Stimulated activated naive CD4-positive, alpha-beta T cell (primary cell): ENCODE data around the gene OLFM1.
"Not testable (repeated sequence)": the region's sequence is repeated elsewhere in the genome, so short reads cannot be mapped to it uniquely, and the experiment has no call there.

Experiments used
- DNase-seq, 6 experiments: peaks; one replicate each; lab custom pipeline; 2025; lab: John Stamatoyannopoulos, UW

Gene OLFM1

DNA sequence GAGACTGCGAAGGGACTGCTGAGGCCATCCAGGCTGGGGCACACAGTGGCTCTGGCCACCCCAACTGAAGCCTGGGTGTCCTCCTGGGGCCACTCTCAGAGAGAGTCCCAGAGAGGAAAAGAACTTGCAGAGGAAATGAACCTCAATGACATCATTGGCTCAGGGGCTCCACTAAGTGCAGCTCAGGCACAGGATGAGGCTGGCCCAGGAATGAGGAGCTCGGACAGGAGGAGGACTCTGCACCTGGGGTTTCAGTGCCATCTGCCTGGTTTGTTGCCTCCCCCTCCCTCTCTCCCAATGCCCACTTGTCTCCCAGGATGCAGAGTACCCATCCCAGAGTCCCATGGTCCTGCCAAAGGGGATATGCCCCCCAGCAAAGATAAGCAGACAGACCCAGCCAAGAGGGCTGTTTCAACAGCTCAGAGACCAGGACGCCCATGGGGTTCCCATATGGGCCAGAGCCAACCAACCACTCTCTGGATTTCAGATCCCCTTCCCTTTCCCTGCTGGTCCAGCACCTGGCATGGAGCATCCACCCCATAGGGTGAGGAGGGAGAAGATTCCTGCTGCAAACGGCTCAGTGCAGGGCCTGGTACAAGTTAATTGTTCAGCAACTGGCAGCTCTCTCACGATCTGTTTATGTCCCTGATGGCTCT is 26.9 kb upstream of the OLFM1 start:
- no peak for DNase-seq

GRCh38 chr9:135061441-135061840 is 26.0 kb upstream of the OLFM1 start:
- no peak for DNase-seq

- no peak for DNase-seq
Observed at GRCh38 chr9:135062254-135062653, 25.2 kb upstream of the OLFM1 start.

- DNase-seq = not testable (repeated sequence)
Observed at GRCh38 chr9:135063466-135063865, 24.0 kb upstream of the OLFM1 start.

GRCh38 chr9:135063888-135064287 is 23.6 kb upstream of the OLFM1 start:
- not testable (repeated sequence) for DNase-seq

GRCh38 chr9:135065151-135065550 is 22.3 kb upstream of the OLFM1 start:
- DNase-seq = no peak

- DNase-seq = no peak
Observed at GRCh38 chr9:135065804-135066203, 21.7 kb upstream of the OLFM1 start.

DNA sequence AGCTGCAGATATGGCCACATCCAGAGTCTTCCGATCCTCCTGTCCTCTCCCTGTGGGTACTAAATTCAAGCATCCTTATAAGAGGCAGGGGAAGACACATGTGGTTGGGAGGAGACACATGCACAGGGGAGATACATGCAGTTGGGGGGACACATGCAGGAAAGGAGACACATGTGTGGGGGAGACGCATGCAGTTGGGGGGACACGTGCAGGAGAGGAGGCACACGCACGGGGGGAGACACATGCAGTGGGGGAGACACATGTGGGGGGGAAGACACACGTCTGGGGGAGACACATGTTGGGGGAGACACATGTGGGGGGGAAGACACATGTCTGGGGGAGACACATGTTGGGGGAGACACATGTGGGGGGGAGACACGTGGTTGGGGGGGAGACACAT is 21.2 kb upstream of the OLFM1 start:
- no peak for DNase-seq

DNA sequence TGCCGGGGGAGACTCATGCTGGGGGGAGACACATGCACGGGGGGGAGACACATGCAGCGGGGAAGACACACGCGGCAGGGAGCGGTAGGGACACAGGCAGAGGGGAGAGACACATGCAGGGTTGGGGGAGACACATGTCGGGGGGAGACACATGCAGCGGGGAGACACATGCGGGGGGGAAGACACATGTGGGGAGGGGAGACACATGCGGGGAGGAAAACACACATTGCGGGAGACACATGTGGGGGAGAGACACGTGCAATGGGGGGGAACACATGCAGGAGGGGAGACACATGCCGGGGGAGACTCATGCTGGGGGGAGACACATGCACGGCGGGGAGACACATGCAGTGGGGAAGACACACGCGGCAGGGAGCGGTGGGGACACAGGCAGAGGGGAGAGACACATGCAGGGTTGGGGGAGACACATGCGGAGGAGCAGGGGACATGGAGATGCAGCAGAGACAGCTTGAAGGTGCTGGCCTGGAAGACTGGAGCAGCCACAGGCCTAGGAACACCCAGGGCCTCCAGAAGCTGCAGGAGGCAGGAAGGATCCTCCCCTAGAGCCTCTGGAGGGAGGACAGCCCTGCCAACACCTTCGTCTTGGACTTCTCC is 20.3 kb upstream of the OLFM1 start:
- no peak for DNase-seq

- DNase-seq = no peak
Observed at GRCh38 chr9:135068776-135069415, 18.6 kb upstream of the OLFM1 start.

- DNase-seq = no peak
Observed at GRCh38 chr9:135069558-135070197, 17.8 kb upstream of the OLFM1 start.

DNA sequence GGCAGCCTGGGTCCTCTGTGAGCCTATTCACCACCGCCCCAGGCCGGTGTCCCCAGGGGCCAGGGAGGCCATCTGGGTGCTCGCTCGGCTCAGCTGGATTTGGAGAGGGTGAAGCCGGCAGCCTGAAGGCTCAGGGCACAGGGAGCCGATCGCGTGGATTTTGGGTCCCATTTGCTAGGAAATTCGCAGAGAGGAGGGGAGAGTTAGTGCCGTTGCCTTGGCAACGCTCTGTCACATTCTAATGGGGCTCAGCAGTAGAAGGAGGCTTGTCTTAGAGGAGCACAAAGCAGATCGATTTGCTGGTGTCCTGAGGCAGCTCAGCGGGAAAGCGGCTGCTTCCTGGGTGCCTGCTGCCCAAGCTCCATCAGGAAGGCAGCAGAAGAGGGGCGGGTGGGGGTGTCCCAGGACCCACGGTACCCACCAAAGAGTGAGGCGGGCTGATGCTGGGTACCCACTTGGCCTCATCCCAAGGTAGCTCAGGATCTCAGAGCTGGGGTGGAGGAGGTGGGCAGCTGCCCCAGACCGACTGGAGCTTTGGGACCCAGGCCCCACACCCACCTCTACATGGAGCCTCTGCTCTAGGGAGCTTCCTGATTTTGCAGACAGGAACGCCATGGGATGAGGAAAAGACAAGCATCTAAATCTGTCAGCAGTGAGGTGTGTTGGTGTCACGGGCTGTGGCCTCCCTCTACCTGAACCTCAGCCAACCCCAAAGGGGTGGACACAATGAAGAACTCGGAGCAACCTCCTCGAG is 17.1 kb upstream of the OLFM1 start:
- DNase-seq = no peak

DNA sequence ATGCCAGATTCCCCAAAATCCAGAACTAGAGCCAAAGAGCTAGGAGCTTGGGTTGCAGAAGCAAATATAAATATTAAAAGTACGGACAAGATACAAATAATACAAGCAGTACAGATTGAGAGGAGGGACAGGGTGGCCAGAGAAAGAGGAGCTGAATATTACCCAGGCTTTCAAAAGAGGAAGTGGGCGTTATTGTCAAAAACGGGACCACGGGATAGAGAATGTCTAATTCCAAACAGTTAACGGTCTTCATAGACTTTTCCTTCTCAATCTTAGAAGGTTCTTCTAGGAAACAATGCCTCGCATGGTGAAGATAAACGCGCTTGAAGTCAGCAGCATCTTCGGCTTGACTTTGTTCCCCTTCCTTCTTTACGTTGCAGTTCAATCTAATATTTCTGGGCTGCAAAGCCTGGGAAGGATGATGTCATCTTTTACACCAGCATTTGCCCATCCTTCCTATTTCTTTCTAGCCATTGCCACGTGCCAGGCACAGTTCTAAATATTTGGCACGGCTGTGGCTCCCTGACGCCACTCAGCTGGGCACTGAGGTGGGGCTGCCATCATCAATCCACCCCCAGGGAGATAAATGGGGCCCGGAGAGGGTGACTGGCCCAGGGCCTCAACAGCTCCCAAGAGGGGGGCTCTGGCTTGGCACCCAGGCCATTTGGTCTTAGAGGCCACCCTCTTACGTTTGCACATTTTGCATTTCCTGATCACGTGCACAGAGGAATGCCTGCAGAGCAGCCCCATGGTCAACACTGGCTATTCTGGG is 16.3 kb upstream of the OLFM1 start:
- no peak for DNase-seq

GRCh38 chr9:135073081-135073740 is 14.3 kb upstream of the OLFM1 start:
- no peak for DNase-seq

- DNase-seq = no peak
Observed at GRCh38 chr9:135073741-135074305, 13.6 kb upstream of the OLFM1 start.

DNA sequence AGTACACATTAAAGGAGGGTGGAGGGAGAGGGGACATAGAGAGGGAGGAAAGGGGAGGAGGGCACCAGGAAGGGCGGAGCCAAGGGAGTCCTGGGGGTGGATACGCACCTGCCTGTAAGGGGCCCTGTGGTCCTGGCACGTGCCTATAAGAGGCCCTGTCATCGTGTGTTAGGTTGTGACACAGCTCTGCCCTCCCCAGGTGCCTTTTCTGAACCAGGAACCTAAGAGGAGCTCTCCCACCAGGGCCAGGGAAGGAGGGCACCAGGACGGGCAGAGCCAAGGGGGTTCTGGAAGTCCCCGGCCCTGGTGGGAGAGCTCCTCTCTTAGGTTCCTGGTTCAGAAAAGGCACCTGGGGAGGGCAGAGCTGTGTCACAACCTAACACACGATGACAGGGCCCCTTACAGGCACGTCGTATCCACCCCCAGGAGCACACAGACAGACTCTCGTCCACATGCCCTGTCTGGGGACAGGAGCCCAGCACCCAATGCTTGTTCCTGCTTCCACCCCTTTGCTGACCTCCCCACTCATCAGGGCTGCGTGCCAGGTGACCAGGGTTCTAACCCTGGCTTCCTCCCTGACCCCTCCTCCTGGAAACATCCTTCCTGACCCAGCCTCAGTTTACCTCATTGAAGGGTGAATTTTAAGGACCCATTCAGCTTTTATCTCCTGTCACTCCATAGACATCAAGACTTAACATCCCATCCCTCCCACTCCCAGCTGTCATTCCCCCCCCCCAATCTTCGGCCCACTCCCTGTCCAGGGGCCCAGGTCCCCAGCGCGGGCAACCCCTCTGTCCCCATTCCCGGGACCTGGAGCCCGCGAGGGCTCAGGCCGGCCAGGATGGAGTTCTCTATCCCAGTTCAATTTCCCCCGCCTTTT is 12.9 kb upstream of the OLFM1 start:
- no peak for DNase-seq

DNA sequence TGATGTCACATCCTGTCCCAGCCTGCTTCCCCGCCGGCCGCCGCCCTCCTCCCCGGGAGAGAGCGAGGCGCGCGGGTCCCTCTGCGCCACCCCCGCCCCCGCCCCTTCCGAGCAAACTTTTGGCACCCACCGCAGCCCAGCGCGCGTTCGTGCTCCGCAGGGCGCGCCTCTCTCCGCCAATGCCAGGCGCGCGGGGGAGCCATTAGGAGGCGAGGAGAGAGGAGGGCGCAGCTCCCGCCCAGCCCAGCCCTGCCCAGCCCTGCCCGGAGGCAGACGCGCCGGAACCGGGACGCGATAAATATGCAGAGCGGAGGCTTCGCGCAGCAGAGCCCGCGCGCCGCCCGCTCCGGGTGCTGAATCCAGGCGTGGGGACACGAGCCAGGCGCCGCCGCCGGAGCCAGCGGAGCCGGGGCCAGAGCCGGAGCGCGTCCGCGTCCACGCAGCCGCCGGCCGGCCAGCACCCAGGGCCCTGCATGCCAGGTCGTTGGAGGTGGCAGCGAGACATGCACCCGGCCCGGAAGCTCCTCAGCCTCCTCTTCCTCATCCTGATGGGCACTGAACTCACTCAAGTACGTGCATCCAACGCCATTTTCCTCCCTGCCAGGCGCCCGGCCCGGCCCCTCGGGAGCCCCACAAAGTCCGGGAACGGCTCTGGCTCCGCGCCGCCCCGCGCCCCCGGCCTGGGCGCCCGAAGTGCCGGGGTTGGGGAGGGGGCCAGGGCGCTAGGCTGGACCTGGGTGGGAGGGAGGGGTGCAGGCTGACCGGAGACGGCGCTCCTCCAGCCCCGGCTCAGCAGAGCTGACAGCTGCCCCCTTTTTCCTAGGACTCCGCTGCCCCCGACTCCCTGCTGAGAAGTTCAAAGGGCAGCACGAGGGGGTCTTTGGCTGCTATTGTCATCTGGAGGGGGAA is 12.0 kb upstream of the OLFM1 start:
- DNase-seq = no peak

- no peak for DNase-seq
Observed at GRCh38 chr9:135076143-135076875, 11.2 kb upstream of the OLFM1 start.
